Epithelial cell of esophagus (primary cell): ENCODE data around the gene OR10A6.
A peak's percentile ranks its signal among the peaks of the same experiment; 100 is the strongest.

Source experiments
- DNase-seq: peaks from one replicate; pipeline ENCODE4 v3.0.0; 2010; ENCODE audit warnings: low read depth
- H3K4me3 ChIP-seq: 2 replicates; pipeline ENCODE4 v1.5.1; 2011; ENCODE audit warnings: mild to moderate bottlenecking, low read length, control low read depth
- CTCF ChIP-seq: IDR thresholded peaks from 2 replicates; pipeline ENCODE4 v1.5.1; 2011; ENCODE audit warnings: low read depth, mild to moderate bottlenecking, low read length, control low read depth, inconsistent platforms; ENCODE audit not compliant: insufficient read depth; ENCODE audit errors: missing control alignments

OR10A6 gene

GRCh38 chr11:7967826-7968225, 36.8 kb upstream of the OR10A6 start:
- TF ChIP-seq CTCF = no peak
- no peak overlapping the region for H3K4me3 ChIP-seq
- peak; percentile 41 for DNase-seq

- DNase-seq = peak; percentile 70
- TF ChIP-seq CTCF = no peak
- H3K4me3 ChIP-seq = no peak overlapping the region
These were observed 36.0 kb upstream of the OR10A6 start for GRCh38 chr11:7967097-7967496.

DNA sequence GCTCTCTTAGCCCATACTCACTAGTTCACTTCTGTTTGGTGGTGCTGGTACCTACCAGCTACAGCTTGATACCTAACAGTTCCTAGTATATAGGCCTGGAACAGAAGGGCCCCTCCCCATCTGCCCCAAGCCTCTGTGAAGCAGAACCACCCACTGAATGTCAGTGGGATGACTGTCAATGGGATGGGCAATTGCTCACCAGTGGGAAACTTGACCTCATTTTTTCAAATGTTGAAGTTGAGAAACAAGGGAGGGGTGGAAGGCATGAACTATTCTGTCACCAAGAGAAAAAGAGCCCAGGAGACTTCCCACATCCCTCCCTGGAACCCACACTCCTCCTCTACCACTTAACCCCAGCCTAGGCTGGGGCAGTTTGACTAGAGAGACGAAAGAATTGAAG, 34.3 kb upstream of the OR10A6 start, which contains the start of gene NLRP10:
Gene NLRP10 (minus strand): TSS at position 62 of the 400 bp plus-strand sequence. CDS start 1,952 bp downstream, outside the sequence.
- TF ChIP-seq CTCF = no peak
- H3K4me3 ChIP-seq = no peak within 1 kb of the TSS
- peak; percentile 96 for DNase-seq

- peak; percentile 77 for DNase-seq
- H3K4me3 ChIP-seq = no peak overlapping the region
- TF ChIP-seq CTCF = no peak
These were observed 33.8 kb upstream of the OR10A6 start for GRCh38 chr11:7964873-7965272.

- no peak overlapping the region for H3K4me3 ChIP-seq
- DNase-seq = peak; percentile 21
- no peak for TF ChIP-seq CTCF
These were observed 33.2 kb upstream of the OR10A6 start for GRCh38 chr11:7964261-7964660.

DNA sequence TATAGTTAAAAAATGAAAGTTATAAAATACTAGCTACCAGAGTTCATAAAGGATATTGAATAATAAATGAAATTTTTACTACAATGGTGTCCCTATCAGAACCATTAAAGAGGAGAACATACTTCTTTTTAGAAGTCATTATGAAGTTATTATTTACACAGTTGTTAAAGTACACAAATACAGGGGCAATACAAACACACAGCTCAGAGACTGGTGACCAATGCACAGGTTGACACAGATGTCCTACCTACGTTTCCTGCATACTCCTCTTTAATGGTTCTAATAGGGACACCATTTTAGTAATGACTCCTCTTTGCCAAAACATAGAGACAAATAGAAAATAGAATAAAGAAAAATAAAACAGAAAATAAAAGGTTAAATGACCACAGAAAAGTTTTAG, 24.1 kb upstream of the OR10A6 start:
- TF ChIP-seq CTCF = no peak
- DNase-seq = no peak
- H3K4me3 ChIP-seq = no peak overlapping the region

DNA sequence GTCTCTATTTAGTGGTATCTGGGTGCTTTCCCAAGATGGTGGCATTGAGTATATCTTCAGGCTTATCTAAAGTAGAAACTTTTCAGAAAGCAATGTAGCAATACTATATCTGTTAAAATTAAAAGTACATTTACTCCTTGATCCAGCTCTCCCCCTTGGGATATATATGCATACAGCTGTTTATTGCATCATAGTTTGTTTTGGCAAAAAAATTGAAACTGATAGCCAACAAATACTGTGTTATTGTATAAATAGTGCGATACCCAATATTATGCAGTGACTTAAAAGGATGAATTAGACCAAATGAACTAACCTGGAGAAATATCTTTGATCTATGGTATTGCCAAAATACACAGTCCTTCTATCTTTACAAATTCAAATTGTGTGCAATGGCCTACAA, 18.9 kb upstream of the OR10A6 start:
- no peak for TF ChIP-seq CTCF
- no peak overlapping the region for H3K4me3 ChIP-seq
- DNase-seq = no peak
